D721Med (cell line): ENCODE results near the gene CASP3.
"Not testable (repeated sequence)": the region's sequence is repeated elsewhere in the genome, so short reads cannot be mapped to it uniquely, and the experiment has no call there.

ENCODE experiments used
- DNase-seq: peaks from one replicate; pipeline ENCODE4 v3.0.0; 2011; ENCODE audit warnings: low spot score; ENCODE audit not compliant: insufficient read length
- FAIRE-seq: peaks from 2 replicates; lab custom pipeline; 2011; peaks lifted over from hg19 to GRCh38; lab: Jason Lieb, UNC
- TF ChIP-seq, protein P1 (sequence below): IDR thresholded peaks from 2 replicates; pipeline ENCODE4 v1.5.1; 2012; ENCODE audit warnings: mild to moderate bottlenecking, control low read depth; ENCODE audit not compliant: insufficient read depth; ENCODE audit errors: missing control alignments

Gene CASP3

DNA sequence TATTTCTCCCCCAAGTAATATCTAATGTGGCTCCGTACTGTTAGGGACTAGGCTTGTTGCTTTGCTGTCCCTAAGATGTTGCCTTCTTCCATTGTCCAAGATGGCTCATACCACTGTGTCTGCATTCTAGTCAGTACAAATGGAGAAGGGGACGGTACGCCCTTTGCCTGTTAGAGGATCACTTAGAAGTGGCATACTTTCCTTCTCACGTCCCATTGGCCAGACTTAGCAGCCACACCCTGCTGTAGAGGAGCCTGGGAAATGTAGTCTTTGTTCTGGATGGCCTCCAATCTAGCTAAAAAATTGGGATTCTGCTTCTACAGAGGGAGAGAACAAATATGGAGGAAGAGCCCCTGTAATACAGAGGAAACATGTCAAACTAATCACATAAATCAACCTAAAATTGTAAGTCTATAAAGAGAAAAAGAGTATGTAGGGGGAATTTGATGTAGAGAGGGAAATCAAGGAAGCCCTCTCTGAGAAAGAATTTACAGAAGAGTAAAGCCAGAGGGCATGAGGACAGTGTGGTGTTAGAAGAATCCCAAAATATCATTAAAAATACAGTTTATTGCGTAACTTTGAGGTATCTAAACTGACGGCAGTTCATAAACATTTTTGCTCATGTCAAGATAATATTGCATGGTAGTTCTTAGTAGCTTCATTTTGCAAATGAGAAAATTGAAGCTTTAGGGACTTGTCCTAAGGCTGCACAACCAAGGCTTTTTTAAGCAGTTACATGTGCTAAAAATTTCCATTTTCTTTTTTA, 15.4 kb upstream of the CASP3 start:
- DNase-seq (no peak), FAIRE-seq (no peak)
- TF ChIP-seq, protein P1, sequence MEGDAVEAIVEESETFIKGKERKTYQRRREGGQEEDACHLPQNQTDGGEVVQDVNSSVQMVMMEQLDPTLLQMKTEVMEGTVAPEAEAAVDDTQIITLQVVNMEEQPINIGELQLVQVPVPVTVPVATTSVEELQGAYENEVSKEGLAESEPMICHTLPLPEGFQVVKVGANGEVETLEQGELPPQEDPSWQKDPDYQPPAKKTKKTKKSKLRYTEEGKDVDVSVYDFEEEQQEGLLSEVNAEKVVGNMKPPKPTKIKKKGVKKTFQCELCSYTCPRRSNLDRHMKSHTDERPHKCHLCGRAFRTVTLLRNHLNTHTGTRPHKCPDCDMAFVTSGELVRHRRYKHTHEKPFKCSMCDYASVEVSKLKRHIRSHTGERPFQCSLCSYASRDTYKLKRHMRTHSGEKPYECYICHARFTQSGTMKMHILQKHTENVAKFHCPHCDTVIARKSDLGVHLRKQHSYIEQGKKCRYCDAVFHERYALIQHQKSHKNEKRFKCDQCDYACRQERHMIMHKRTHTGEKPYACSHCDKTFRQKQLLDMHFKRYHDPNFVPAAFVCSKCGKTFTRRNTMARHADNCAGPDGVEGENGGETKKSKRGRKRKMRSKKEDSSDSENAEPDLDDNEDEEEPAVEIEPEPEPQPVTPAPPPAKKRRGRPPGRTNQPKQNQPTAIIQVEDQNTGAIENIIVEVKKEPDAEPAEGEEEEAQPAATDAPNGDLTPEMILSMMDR = no peak

GRCh38 chr4:184662236-184662635, 13.0 kb upstream of the CASP3 start:
- TF ChIP-seq, protein P1 = no peak
- no peak for FAIRE-seq
- no peak for DNase-seq

DNA sequence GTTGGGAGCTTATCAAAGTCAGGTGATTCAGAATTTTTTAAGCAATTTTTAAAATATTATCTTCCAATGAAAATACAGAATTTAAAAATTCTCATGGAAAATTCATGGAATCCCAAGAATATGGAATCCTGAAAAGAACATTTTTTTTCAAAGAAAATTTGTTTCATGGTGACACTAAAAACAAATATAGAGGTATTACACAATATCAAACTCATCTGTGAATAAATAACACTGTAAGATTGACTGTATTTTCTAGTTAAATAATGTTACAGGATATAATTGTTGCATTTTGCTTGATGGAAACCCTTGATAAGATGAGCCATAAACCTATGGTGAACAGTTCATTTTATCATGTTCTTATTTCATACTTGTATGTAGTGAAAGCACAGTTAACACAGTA, 11.7 kb upstream of the CASP3 start:
- DNase-seq (no peak), FAIRE-seq (no peak)
- TF ChIP-seq, protein P1 = no peak

DNA sequence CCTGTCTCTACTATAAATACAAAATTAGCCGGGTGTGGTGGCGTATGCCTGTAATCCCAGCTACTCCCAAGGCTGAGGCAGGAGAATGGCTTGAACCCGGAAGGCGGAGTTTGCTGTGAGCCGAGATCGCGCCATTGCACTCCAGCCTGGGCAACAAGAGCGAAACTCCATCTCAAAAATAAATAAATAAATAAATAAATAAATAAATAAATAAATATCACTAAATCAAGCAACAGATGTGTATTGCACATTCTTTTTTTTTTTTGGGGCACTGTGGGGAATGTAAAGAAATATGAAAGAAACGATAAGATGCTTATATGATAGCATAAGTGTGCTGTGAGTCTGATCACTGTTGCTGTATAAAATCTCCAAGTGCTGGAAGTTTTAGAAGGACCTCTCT, 8.6 kb upstream of the CASP3 start:
- FAIRE-seq, DNase-seq: not testable (repeated sequence)

DNA sequence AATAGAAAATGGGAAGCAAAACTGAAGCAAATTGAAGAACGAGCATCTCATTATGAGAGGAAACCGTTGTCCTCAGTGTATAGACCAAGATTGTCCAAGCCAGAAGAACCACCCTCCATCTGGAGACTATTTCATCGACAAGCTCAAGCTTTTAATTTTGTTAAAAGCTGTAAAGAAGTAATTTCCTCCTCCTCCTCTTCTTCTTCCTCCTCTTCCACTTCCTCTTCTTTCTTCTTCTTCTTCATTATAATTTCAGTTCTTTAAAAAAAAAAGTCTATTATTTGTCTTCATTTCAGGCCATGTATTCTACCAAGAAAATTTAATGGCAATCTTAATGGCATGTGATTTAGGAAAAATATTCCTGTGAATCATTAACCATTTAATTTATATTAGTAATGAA, 7.9 kb upstream of the CASP3 start:
- FAIRE-seq (no peak), DNase-seq (no peak)
- TF ChIP-seq, protein P1 = no peak

- TF ChIP-seq, protein P1 = no peak
- FAIRE-seq (no peak), DNase-seq (no peak)
Observed at GRCh38 chr4:184655889-184656869, 6.9 kb upstream of the CASP3 start.

DNA sequence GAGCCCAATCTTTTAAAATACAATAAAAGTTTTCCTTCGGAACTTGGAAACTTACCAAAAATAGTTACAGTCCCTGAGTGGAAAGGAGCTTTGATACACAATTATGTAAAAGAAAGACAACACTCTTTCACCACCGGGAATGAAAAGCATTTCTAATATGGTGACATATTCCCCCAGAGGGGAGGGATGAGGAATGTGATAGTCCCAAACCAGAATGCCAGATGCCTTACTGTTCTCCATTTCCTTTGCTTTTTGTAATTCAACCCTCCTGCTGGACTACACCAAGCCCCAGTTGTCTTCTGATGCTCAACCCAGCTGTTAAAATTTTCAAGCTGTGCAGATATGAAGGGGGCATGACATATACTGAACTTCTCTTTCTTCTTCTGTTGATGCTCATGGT, 4.4 kb upstream of the CASP3 start:
- TF ChIP-seq, protein P1 = no peak
- FAIRE-seq = no peak
- DNase-seq = no peak

GRCh38 chr4:184652681-184653080, 3.4 kb upstream of the CASP3 start:
- not testable (repeated sequence) for FAIRE-seq

More at GRCh38 chr4:184652681-184653080, 3.4 kb upstream of the CASP3 start:
- DNase-seq = not testable (repeated sequence)
